Ovary (tissue), 3 donors: ENCODE data around the gene MAPK8IP1.

ENCODE experiments used
- POLR2A ChIP-seq: fragments of 450-650 bp; IDR thresholded peaks from one replicate; pipeline ENCODE4 v1.6.1; 2017; ENCODE audit warnings: antibody characterized with exemption, mild to moderate bottlenecking, moderate library complexity
- TF ChIP-seq, protein P1 (sequence below), 3 donors: fragments of 450-650 bp in 2 of 3; fragments of 200-600 bp in 1 of 3; IDR thresholded peaks; one replicate each; pipeline versions ENCODE4 v1.5.1 to v1.8.0; 2016 to 2022; ENCODE audit warnings: antibody characterized with exemption in 3 of 3, mild to moderate bottlenecking in 1 of 3
- donor health status: DM: no; HTN: no; CAD: no.

DNA sequence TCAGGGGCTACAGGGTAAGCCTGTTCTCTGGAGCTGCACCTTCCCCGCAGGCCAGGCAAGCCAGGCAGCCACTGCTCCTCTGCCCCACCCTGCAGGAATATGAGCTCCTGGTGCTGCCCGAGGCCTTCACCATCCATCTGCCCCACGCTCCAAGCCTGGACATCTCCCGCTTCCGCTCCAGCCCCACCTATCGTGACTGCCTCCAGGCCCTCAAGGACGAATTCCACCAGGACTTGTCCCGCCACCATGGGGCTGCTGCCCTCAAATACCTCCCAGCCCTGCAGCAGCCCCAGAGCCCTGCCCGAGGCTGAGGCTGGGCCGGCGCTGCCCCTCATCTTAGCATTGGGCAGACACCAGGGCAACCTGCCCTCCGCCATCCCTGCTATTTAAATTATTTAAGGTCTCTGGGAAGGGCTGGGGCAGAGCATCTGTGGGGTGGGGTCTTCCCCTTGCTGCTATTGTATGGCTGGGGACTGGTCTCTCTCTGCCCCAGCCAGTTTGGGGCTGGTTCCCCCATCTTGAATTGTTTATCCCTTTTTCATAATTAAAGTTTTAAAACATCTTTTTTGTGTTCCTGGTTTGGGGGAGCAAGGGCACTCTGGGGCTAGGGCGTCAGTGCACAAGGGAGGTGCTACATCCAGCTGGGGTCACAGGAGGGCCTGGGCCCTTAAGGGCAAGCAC is 43.2 kb downstream of the MAPK8IP1 start:
- TF ChIP-seq, protein P1, sequence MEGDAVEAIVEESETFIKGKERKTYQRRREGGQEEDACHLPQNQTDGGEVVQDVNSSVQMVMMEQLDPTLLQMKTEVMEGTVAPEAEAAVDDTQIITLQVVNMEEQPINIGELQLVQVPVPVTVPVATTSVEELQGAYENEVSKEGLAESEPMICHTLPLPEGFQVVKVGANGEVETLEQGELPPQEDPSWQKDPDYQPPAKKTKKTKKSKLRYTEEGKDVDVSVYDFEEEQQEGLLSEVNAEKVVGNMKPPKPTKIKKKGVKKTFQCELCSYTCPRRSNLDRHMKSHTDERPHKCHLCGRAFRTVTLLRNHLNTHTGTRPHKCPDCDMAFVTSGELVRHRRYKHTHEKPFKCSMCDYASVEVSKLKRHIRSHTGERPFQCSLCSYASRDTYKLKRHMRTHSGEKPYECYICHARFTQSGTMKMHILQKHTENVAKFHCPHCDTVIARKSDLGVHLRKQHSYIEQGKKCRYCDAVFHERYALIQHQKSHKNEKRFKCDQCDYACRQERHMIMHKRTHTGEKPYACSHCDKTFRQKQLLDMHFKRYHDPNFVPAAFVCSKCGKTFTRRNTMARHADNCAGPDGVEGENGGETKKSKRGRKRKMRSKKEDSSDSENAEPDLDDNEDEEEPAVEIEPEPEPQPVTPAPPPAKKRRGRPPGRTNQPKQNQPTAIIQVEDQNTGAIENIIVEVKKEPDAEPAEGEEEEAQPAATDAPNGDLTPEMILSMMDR (IDR thresholded peaks at IDR 0.05): no peak
- TF ChIP-seq POLR2A: no peak
